ENCODE results near the gene CPNE1.

CPNE1 gene

DNA sequence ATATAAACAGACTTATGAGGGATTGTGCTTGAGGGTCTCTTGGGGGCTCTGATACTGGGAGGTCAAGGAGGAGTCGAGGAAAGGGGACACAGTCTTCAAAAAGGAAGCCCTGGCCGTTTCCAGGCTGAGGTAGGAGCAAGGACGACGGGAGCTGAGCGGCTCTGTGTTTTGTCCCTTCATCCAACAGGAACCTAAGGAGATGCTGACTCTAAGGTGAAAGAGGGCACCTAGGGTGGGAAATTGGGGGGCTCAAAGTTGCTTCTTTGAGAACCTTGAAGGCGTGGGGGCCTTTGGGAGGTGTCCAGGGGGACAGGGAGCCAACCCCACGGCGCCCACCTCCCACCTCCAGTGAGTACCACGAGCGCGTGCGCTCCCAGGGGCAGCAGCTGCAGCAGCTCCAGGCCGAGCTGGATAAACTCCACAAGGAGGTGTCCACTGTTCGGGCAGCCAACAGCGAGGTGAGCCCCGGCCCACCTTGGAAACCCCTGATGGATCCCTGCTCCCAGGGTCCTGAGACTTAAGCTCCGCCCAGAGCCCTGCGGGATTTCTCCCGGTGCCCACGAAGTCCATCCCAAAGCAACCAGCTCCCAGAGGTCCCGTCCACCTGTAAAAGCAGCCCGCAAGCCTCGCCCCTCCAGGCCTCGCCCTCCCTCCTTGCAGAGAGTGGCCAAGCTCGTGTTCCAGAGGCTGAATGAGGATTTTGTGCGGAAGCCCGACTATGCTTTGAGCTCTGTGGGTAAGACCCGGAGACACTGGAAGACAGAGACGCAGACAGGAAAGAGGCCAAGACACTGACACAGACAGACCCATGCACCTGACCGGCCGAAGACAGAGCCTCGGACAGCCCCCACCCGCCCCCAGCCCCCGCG, 46.2 kb downstream of the CPNE1 start:
- DNase-seq, result peak; percentile 6

- peak; percentile 19 for DNase-seq
These were observed 47.1 kb downstream of the CPNE1 start for GRCh38 chr20:35617397-35618262.

DNA sequence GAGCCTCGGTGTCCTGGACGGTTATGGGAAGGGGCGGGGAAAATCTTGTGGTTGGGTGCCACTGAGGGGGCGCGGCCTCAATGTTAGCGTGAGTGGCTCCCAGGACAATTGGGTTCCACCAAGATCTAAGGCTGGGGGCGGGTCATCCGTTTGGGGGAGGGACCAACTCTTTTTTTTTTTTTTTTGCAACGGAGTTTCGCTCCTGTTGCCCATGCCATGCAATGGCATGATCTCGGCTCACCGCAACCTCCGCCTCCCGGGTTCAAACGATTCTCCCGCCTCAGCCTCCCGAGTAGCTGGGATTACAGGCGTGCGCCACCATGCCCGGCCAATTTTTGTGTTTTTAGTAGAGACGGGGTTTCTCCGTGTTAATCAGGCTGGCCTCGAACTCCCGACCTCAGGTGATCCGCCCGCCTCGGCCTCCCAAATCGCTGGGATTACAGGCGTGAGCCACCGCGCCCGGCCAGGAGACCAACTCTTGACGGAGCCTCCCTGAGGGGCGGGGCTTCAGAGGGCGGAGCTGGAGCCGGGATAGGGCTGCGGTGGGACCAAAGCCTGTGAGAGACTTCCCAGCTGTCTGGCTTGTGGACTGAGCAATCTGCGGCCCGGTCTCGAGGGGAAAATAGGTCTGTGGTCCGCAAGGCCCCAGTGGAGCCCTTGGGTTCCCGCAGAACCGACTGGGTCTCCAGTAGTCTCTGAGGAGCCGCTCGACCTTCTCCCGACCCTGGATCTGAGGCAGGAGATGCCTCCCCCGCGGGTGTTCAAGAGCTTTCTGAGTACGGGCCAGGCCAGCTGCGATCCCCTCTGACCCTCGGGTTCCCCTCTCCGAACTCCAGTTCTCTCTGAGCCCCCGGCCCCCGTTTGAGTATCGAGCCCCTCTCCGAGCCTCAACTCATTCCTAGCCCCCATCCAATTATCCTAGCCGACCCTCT, 48.0 kb downstream of the CPNE1 start:
- peak; percentile 25 for DNase-seq

DNA sequence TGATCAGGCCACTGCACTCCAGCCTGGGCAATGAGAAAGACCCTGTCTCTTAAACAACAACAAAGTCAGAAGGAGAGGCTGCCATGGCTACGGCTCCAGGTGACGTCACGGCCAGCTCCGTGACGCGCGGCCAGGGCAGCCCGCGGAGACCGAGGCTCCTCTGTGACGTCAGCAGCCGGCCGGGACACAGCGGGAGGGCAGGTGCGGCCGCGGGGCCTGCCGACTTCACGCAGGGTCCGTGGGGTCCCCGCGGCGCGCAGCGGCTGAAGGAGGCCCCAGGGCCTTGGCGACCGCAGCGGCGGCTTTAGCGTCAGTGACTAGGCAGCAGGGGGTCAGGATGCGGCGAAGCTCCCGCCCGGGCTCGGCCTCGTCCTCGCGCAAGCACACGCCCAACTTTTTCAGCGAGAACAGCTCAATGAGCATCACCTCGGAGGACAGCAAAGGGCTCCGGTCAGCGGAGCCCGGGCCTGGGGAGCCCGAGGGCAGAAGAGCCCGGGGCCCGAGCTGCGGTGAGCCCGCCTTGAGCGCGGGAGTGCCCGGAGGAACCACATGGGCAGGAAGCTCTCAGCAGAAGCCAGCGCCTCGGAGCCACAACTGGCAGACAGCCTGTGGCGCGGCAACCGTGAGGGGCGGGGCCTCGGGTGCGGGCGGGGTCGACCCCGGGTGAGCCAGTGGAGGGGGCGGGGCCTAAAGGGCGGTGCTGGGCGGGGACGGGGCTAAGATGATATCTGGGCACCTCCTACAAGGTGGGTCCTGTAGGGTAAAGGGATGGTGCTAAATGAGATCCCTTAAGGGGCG, 48.8 kb downstream of the CPNE1 start, which contains the start of gene SPAG4:
SPAG4 (plus strand) TSS at position 163 of the 798 bp plus-strand sequence; CDS start at position 338, 175 bp downstream.
- peak; percentile 100 for DNase-seq

- no peak for DNase-seq
These were observed 53.2 kb downstream of the CPNE1 start for GRCh38 chr20:35611482-35611881.

GRCh38 chr20:35610833-35611427, 53.8 kb downstream of the CPNE1 start:
- no peak for DNase-seq

- no peak for DNase-seq
These were observed 57.5 kb downstream of the CPNE1 start for GRCh38 chr20:35607003-35607735.

DNA sequence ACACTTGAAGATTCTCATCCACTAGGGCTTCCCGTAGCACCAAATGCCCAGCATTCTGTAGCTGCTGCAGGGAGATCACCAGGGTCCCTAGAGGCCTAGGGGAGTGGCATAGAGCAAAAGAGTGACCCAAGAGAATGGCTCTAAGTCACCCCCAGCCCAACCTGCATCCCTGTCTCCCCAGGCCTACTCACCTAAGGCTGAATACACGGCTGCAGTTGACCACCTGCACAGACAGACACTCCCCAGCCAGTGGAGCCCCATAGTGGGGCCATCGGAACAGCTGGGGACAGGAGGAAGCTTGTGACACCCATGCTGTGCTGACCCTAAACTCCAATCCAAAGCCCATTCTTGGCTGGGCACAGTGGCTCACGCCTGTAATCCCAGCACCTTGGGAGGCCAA, 58.6 kb downstream of the CPNE1 start:
- DNase-seq, result no peak

DNA sequence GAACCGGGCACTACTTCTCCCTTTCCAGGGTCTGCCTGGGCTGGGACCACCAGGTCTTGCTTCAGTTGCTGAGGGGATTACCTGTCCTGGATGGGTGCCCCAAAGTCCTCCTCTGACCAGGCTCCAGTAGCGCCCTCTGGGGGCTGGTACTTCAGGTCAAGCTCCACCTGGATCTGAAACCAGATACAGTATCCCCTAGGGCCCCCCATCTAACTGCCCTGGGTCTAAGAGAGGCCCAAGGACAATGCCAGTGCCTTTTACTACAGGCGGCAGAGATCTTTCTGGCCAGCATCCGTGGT, 60.3 kb downstream of the CPNE1 start:
- DNase-seq, result peak; percentile 13

DNA sequence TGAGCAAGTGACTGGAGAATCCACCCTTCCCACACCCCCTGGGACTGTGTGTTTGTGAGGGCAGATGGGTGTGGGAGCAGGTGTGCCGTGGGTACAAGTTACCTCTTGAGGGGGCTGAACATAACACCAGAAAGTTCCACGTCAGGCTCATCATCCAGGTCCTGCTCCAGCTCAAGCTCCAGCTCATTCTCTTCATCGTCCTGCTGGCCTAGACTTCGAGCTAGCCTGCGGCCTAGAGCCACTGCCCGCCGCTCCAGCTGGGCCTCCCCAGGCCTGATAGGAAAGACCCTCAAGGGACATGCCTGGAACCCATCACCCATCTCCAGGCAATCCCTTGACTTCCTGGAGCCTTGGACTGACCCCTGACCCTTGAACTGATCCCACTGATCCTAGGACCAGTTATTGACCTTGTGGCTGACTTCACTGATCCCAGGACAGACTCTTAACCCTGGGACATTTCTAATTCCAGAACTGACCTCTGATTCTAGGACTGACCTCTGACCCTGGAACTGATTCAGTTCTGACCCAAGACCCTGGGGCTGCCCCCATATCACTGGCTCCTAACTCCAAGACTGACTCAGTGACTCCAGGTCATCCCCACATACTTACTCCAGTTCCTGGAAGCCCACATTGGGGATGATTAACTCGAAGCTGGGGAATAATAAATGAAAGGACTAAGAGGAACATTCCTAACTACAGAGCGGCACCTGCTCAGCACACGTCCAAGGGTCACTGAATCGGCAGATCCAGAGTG, 60.8 kb downstream of the CPNE1 start:
- DNase-seq, result no peak

- DNase-seq, result no peak
These were observed 61.7 kb downstream of the CPNE1 start for GRCh38 chr20:35602851-35603495.

GRCh38 chr20:35601990-35602389, 62.7 kb downstream of the CPNE1 start:
- no peak for DNase-seq

GRCh38 chr20:35600993-35601973, 63.4 kb downstream of the CPNE1 start:
- peak; percentile 79 for DNase-seq

GRCh38 chr20:35600176-35600992, 64.3 kb downstream of the CPNE1 start:
- no peak for DNase-seq

DNA sequence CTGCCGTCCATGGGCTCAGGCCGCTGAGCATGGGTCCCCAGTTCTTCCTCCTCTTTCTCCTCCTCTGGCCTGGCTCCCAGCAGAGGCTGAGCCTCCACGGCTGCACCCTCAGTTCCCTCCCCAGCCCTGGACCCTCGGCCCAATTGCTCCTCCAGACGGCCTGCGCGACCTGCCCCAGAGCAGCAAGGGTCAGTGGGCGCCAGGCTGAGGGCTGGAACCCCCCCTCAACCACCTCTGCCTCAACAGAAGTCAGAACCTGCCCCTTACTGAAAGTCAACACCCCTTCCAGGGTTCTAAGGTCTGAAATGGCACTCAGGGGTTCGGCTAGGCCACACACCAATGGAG, 65.0 kb downstream of the CPNE1 start:
- no peak for DNase-seq

DNA sequence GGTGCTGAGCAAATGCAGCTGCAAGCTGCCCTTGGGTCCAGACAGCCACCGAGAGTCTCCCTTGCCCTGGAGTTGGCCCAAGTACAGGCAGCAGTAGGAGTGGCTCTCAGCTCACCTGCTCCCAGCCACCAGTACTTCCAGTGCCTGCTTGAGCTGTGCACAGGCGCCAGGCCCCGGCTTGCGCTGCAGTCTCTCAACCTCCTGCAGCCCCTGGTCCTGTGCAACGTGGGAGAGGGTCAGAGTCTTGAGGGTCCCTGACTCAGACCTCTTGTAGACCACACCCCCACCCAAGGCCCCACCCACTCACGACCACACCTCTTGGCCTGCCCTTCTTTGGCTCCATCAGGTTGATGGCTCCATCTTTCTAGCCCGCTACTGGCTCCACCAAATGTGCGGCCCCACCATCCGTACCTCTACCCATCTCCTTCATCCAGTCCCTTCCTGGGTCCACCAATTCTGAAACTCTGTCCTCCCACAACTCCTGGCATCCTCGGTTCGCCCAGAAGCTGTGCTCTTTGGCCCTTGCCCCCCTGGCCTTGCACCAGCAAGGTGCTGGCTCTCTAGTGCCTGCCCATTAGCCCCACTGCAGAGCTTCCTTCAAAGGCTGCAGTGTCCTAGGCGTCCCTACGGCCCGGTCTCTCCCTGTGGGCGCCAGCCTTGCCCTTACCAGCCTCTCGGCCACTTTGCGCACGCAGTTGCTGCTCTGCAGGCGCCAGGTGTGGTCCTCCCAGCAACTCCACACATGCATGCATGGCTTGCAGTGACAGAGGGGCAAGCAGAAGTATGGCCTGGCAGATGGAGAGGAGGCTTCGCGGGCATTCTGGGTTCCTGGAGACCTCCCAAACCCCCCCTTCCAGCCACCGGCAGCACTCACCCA, 65.6 kb downstream of the CPNE1 start:
- no peak for DNase-seq

All from CD4-positive, alpha-beta T cell treated with Interleukin-4 for 4 hours (primary cell).